ENCODE measurements around the gene PACSIN2. TPM values are rescaled to one million over a fixed set of nuclear protein-coding genes. Genes with fewer than 3 reads are reported as not detected.

PACSIN2 gene
- total and polyA plus RNA-seq, 2 of the 13 experiments (the other 11 are each of a cell fraction or from before 2014, with no cell fraction given) = 54.1 to 68.8 TPM

DNA sequence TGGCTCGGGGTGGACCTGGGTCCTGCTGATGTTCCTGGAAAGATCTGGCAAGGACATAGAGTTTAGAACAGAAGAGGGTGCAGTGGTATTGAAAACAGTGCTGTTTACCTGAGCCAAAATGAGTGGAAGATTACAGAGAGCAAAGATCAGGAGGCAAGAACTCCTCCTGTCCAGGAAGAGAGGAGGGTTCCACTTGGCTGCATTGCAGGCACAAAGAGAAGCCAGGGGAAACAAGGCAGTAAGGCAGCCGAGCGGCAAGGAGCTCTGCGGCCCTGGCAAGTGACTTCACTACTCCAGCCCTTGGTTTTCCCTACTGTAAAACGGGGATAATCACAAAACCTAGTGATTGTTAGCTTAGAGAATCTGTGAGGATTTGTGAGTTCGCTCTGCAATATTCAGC is 3.7 kb upstream of the PACSIN2 start (continued):
- no peak for TF ChIP-seq ZNF746 (CRISPR knock-in tag; IDR thresholded peaks at IDR 0.05)
- no peak for TF ChIP-seq SYNCRIP (IDR thresholded peaks at IDR 0.05; ENCODE audit: insufficient read depth, low read depth, low read length)
- 0 out of 2 replicates have a peak, but pooled peaks have one; percentile 41 for TF ChIP-seq KDM4B (CRISPR knock-in tag; IDR thresholded peaks at IDR 0.05)
- TF ChIP-seq JUND (CRISPR knock-in tag; IDR thresholded peaks at IDR 0.05) = no peak
- peak; percentile 49; the same call in 1 of the 2 replicates for TF ChIP-seq SIN3A (IDR thresholded peaks at IDR 0.05; ENCODE audit: borderline replicate concordance, low read depth, low read length)
- TF ChIP-seq ATF2 (CRISPR knock-in tag; IDR thresholded peaks at IDR 0.05) = peak; percentile 54; the same call in 1 of the 2 replicates
- no peak for TF ChIP-seq ZNF234 (CRISPR knock-in tag; conservative IDR thresholded peaks at IDR 0.05)
- peak; percentile 57; the same call in 1 of the 2 replicates for TF ChIP-seq ETV5 (CRISPR knock-in tag; IDR thresholded peaks at IDR 0.05; ENCODE audit: borderline replicate concordance)
- no peak for TF ChIP-seq ZBTB46 (CRISPR knock-in tag; IDR thresholded peaks at IDR 0.05; ENCODE audit: borderline replicate concordance)
- TF ChIP-seq FOXC1 (CRISPR knock-in tag; IDR thresholded peaks at IDR 0.05; ENCODE audit: borderline replicate concordance) = no peak
- no peak for TF ChIP-seq PHF20 (CRISPR knock-in tag; IDR thresholded peaks at IDR 0.05)
- TF ChIP-seq GABPA (IDR thresholded peaks at IDR 0.05; ENCODE audit: low read depth, low read length) = no peak
- peak; percentile 55; the same call in 1 of the 2 replicates for TF ChIP-seq GABPA (CRISPR knock-in tag; IDR thresholded peaks at IDR 0.05; ENCODE audit: low read depth)
- no peak for TF ChIP-seq ZNF343 (CRISPR knock-in tag; IDR thresholded peaks at IDR 0.05)
- no peak for TF ChIP-seq AHR (CRISPR knock-in tag; IDR thresholded peaks at IDR 0.05)
- TF ChIP-seq, protein P1, sequence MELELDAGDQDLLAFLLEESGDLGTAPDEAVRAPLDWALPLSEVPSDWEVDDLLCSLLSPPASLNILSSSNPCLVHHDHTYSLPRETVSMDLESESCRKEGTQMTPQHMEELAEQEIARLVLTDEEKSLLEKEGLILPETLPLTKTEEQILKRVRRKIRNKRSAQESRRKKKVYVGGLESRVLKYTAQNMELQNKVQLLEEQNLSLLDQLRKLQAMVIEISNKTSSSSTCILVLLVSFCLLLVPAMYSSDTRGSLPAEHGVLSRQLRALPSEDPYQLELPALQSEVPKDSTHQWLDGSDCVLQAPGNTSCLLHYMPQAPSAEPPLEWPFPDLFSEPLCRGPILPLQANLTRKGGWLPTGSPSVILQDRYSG (CRISPR knock-in tag; IDR thresholded peaks at IDR 0.05) = no peak
- no peak for TF ChIP-seq KLF12 (CRISPR knock-in tag; IDR thresholded peaks at IDR 0.05; ENCODE audit: borderline replicate concordance)
- TF ChIP-seq ZNF878 (CRISPR knock-in tag; IDR thresholded peaks at IDR 0.05) = no peak
- TF ChIP-seq, protein P2, sequence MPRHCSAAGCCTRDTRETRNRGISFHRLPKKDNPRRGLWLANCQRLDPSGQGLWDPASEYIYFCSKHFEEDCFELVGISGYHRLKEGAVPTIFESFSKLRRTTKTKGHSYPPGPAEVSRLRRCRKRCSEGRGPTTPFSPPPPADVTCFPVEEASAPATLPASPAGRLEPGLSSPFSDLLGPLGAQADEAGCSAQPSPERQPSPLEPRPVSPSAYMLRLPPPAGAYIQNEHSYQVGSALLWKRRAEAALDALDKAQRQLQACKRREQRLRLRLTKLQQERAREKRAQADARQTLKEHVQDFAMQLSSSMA (CRISPR knock-in tag; IDR thresholded peaks at IDR 0.05) = 0 out of 2 replicates have a peak, but pooled peaks have one; percentile 47
- TF ChIP-seq, protein P3, sequence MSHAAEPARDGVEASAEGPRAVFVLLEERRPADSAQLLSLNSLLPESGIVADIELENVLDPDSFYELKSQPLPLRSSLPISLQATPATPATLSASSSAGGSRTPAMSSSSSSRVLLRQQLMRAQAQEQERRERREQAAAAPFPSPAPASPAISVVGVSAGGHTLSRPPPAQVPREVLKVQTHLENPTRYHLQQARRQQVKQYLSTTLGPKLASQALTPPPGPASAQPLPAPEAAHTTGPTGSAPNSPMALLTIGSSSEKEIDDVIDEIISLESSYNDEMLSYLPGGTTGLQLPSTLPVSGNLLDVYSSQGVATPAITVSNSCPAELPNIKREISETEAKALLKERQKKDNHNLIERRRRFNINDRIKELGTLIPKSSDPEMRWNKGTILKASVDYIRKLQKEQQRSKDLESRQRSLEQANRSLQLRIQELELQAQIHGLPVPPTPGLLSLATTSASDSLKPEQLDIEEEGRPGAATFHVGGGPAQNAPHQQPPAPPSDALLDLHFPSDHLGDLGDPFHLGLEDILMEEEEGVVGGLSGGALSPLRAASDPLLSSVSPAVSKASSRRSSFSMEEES (CRISPR knock-in tag; IDR thresholded peaks at IDR 0.05) = no peak
- no peak for TF ChIP-seq ZNF296 (CRISPR knock-in tag; conservative IDR thresholded peaks at IDR 0.05)
- TF ChIP-seq CTCF (CRISPR knock-in tag; IDR thresholded peaks at IDR 0.05) = peak; percentile 81
- TF ChIP-seq CEBPG (CRISPR knock-in tag; IDR thresholded peaks at IDR 0.05) = peak; percentile 75
- TF ChIP-seq ZNF570 (CRISPR knock-in tag; IDR thresholded peaks at IDR 0.05; ENCODE audit: borderline replicate concordance) = no peak
